ACHN (cell line): ENCODE measurements around the gene ANKRD27.
A peak's percentile ranks its signal among the peaks of the same experiment; 100 is the strongest.

Experiments
- DNase-seq: peaks from one replicate; pipeline ENCODE4 v3.0.0-alpha.2; 2015
- in situ Hi-C: cut with HindIII; loops from 2 replicates; pipeline ENCODE4 v1.10.0; 2017; ENCODE audit warnings: low sequenced_read_pairs, low pct_ligation_motif_present, low pct_unique_long_range_greater_than_20kb

The ANKRD27 gene

DNA sequence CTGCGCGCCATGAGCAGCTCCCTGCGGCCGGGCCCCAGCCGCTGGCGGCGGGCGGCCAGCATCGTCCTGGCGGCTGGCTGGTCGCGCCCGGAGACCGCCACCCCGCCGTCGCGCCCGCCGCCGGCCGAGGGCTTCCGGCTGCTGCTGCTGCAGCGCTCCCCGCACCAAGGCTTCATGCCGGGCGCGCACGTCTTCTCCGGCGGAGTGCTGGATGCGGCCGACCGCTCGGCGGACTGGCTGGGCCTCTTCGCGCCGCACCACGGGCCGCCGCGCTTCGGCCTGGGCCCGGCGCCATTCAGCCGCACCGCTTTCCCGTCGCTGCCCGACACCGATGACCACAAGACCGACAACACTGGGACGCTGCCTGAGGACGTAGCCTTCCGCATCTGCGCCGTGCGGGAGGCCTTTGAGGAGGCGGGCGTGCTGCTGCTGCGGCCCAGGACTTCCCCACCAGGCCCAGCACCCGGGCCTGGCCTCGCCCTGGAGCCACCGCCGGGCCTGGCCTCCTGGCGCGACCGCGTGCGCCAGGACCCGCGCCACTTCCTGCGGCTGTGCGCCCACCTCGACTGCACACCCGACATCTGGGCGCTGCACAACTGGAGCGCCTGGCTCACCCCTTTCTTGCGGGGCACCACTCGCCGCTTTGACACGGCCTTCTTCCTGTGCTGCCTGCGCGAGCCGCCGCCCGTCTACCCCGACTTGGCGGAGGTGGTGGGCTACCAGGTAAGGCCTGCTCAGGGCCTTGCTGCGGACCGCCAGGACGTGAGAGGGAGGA is 17.2 kb upstream of the ANKRD27 start:
- peak; percentile 60 for DNase-seq
- in situ Hi-C loops, result no loop called here

DNA sequence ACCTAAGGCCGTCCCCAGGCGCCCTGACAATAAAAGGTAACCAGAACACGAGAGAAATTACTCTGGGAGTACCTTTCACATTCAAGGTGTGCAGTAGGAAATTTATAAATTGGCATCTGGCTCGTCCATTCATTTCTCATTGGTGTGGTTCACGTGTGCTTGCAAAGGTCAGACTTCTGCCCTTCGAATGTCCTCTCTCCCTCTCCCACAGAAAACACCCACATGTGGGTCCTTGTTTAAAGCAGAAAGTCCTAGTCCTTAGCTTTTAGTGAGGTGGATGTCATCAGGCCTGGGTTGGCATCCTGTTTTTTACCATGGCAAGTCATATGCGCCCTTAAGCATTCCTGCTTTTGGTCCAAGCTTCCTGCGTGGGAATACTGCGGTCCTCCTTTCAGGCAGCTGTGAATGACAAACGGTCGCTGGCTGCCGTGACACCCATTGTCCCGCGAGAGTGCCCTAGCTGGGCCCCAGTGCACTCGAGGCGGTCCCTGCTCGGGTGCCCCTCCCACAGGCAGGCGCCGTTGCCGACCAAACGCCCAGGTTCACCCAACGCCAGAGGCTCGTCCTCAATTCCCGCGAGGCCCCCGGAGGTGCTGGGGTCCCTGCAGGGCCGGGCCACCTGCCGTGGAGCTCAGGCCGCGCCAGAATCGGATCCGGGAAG is 16.4 kb upstream of the ANKRD27 start, which contains the start of gene NUDT19:
Gene NUDT19 (plus strand): TSS at position 531 of the 661 bp plus-strand sequence. CDS start 140 bp downstream, outside the sequence.
- in situ Hi-C loops, result no loop called here
- peak; percentile 86 for DNase-seq

- in situ Hi-C loops, result no loop called here
- no peak for DNase-seq
Measured at GRCh38 chr19:32688311-32688710, 13.3 kb upstream of the ANKRD27 start.

DNA sequence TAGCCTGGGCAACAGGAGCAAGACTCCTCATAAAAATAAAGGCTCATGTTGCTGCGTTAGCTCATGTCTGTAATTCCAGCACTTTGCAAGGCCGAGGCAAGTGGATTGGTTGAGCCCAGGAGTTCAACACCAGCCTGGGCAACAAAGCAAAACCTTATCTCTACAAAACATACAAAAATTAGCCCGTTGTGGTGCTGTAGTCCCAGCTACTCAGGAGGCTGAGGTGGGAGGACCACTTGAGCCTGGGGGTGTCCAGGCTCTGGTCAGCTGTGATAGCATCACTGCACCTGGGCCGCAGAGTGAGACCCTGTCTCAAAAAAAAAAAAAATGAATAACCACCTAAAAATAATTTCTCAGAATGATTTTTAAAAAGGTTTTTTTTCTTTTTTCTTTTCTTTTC is 12.7 kb upstream of the ANKRD27 start:
- no peak for DNase-seq
- in situ Hi-C loops, result no loop called here

DNA sequence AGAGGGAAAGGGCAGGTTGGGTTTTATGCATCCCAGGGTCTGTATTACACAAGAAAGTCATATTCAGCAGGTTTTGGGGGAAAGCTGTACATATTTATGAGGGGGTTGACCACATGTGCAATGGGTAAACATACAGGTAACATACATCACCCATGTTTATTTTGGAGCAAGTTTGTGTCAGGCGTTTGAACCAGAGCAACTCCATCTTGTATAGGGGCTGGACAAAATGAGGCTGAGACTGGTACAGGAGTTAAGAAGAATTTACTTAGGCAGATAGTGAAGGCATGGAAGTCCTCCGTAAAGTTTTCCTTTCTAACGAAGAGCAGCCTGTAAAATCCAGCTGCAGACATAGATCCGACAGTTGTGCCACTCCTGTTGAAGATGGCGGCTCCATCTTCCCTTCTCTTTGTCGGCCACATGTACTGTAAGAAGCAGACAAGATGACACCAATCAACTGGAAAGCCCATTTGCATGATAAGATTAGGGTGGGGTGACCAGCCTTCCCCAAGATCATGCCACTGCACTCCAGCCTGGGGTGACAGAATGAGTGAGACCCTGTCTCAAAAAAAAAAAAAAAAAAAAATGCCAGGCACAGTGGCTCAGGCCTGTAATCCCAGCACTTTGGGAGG is 12.0 kb upstream of the ANKRD27 start:
- in situ Hi-C loops, result no loop called here
- no peak for DNase-seq

GRCh38 chr19:32682317-32682716 is 7.3 kb upstream of the ANKRD27 start:
- no peak for DNase-seq
- in situ Hi-C loops, result no loop called here

DNA sequence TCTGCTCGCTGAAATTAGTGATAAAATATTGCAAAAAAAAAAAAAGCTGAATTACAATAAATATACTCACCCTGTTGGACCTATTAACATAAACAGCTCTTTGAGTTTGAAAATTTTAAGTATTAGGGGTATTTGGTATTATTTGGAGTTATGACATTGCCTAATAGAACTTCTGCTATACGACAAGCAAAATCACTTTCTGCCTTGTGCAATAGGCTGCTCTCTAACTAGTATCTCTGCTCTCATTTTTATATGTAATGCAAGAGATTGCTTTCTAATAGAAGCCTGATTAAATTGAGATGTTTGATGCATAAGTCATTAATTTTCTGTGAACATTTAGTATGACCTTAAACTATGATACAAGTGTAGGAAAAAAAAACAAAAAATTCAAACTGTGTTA is 6.0 kb upstream of the ANKRD27 start:
- no peak for DNase-seq
- in situ Hi-C loops, result no loop called here

GRCh38 chr19:32677657-32678056 is 2.7 kb upstream of the ANKRD27 start:
- in situ Hi-C loops, result no loop called here
- DNase-seq, result no peak

GRCh38 chr19:32676895-32677359 is 1.9 kb upstream of the ANKRD27 start:
- no peak for DNase-seq
- in situ Hi-C loops, result no loop called here

DNA sequence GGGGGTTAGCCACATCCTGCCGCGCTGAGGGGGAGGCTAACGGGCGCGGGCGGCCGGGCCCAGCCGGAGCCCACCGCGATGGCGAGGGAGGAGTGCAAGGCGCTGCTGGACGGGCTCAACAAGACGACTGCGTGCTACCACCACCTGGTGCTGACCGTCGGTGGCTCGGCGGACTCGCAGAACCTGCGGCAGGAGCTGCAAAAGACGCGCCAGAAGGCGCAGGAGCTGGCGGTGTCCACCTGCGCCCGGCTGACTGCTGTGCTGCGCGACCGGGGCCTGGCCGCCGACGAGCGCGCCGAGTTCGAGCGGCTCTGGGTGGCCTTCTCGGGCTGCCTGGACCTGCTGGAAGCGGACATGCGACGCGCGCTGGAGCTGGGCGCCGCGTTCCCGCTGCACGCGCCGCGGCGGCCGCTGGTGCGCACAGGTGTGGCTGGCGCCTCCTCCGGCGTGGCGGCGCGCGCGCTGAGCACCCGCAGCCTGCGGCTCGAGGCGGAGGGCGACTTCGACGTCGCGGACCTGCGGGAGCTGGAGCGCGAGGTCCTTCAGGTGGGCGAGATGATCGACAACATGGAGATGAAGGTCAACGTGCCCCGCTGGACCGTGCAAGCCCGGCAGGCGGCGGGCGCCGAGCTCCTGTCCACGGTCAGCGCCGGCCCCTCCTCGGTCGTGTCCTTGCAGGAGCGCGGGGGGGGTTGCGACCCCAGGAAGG is 1.4 kb upstream of the ANKRD27 start:
- no peak for DNase-seq
- in situ Hi-C loops, result no loop called here

GRCh38 chr19:32675720-32676185 is 773 bp upstream of the ANKRD27 start, which contains the start of gene RGS9BP:
Gene RGS9BP, plus strand, starts transcription at chr19:32675848. Its CDS starts 416 bp downstream, at chr19:32676264.
- in situ Hi-C loops, result no loop called here
- peak; percentile 81 for DNase-seq

- in situ Hi-C loops, result no loop called here
- DNase-seq, result no peak
Measured at GRCh38 chr19:32674153-32674930, 638 bp downstream of the ANKRD27 start.

- in situ Hi-C loops, result no loop called here
- no peak for DNase-seq
Measured at GRCh38 chr19:32673573-32673972, 1.4 kb downstream of the ANKRD27 start.

DNA sequence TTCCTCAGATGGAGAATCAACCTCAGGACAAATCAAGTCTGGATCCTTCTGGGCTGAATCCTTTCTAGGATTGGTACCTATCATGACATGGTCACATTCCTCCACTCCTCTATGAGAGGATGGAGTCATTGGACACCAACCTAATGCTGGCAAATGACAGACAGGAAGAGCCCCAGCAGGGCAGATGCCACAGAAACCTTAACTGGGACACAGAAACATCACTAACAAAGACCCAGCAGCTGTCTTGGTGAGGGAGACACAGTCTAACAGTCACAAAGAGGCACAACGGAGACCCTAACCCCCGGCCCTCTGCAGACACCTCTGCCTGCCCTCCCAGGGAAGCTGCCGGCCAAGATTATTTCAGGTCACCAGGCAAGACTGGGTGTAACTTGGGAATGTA is 2.1 kb downstream of the ANKRD27 start:
- in situ Hi-C loops, result no loop called here
- no peak for DNase-seq

- no peak for DNase-seq
- in situ Hi-C loops, result no loop called here
Measured at GRCh38 chr19:32671883-32672593, 2.9 kb downstream of the ANKRD27 start.

DNA sequence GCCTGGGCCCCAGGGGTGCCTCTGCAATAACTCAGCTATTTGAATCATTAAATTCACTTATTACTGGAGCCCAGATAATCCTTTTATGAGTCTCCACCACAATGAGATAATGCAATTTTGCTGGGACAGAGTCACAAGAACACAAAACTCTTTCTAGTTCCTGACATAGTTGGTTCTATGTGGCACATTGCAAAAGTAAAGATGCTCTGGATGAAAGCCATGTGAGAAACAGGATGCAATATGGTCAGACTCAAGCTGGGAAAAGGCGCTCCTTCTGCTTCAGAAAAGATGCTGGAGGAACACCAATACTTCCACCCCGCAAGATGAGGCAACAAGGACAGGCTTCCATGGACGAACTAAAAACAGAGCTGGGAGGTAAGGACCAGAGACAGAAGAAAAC is 5.7 kb downstream of the ANKRD27 start:
- in situ Hi-C loops, result no loop called here
- DNase-seq, result no peak

DNA sequence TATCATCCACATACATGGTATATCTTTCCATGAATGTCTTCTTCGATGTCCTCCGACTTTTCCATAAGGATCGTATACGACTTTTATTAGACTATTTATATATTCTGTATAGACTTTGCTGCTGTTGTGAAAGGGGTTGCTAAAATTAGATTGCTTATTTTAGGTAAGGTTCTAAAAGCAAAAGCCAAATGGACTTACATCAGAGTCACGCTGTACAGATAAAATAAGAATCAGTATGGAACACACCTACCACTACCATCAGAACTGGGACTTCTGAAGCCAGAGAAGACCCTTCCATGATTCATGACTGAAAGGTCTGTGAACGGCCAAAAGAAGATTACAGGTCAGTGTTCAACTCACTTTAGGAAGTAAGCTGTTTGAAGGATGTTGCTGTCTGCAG is 8.9 kb downstream of the ANKRD27 start:
- in situ Hi-C loops, result no loop called here
- DNase-seq, result no peak
